T-cell (primary cell): Measurements from ENCODE around the gene DCAF16. TPM values are rescaled to one million over a fixed set of nuclear protein-coding genes. Genes with fewer than 3 reads are reported as not detected.
A peak's percentile ranks its signal among the peaks of the same experiment; 100 is the strongest.

Experiments used
- ATAC-seq, 4 experiments: fragments of 200-7000 bp in 3 of 4; fragments of 150-1000 bp in 1 of 4; cut with Tn5 transposase; replicated peaks in 1 of 4; 1 replicate in 3 of 4; 2 replicates in 1 of 4; pipeline ENCODE4 v1.10.0; 2021; ENCODE audit warnings: moderate library complexity in 3 of 4, mild to moderate bottlenecking in 2 of 4, moderate number of reproducible peaks in 1 of 4
- CTCF ChIA-PET, 2 donors: fragments of 300-600 bp; sonication (Branson Sonifier 250); formaldehyde crosslinking; loops; one replicate each; lab custom pipeline; 2022; ENCODE audit warnings: antibody characterized with exemption in 2 of 2; lab: Charles Lee
- POLR2A ChIA-PET, 2 donors: fragments of 300-600 bp; sonication (Branson Sonifier 250); formaldehyde crosslinking; loops; one replicate each; lab custom pipeline; 2022; ENCODE audit warnings: antibody characterized with exemption in 2 of 2; lab: Charles Lee
- DNase-seq, 35 experiments: peaks; one replicate each; pipeline versions ENCODE4 v3.0.0 to v3.0.0-alpha.2; 2013 to 2023
- H3K27ac ChIP-seq: one replicate; pipeline ENCODE4 v1.5.1; 2013; ENCODE audit warnings: low read length
- H3K27me3 ChIP-seq, 2 experiments: replicated peaks in 1 of 2; 1 replicate in 1 of 2; 2 replicates in 1 of 2; pipeline versions ENCODE4 v1.6.1 to v1.7.0; 2013; ENCODE audit warnings: low read length in 1 of 2, mixed read lengths in 1 of 2; ENCODE audit not compliant: control insufficient read depth in 2 of 2, insufficient read depth in 2 of 2; ENCODE audit errors: extremely low read depth in 1 of 2
- H3K36me3 ChIP-seq, 2 donors: 1 replicate in 1 of 2; 2 replicates in 1 of 2; pipeline versions ENCODE4 v1.6.1 to v1.7.0; 2013; ENCODE audit warnings: low read length in 1 of 2; ENCODE audit not compliant: control insufficient read depth in 2 of 2, insufficient read depth in 1 of 2; ENCODE audit errors: extremely low read depth in 1 of 2
- H3K4me1 ChIP-seq, 2 experiments: 1 replicate in 1 of 2; 2 replicates in 1 of 2; pipeline versions ENCODE4 v1.6.1 to v1.7.0; 2013; ENCODE audit warnings: low read length in 2 of 2, mixed read lengths in 1 of 2; ENCODE audit not compliant: insufficient read depth in 2 of 2, control insufficient read depth in 1 of 2; ENCODE audit errors: extremely low read depth in 1 of 2
- H3K4me3 ChIP-seq, 2 donors: 1 replicate in 1 of 2; 2 replicates in 1 of 2; pipeline versions ENCODE4 v1.5.1 to v1.7.0; 2013; ENCODE audit warnings: mild to moderate bottlenecking in 2 of 2, low read length in 1 of 2, moderate library complexity in 1 of 2; ENCODE audit not compliant: control insufficient read depth in 1 of 2; ENCODE audit errors: extremely low read depth in 1 of 2
- H3K9me3 ChIP-seq: 2 replicates; pipeline ENCODE4 v1.7.0; 2013
- H3K27ac Mint-ChIP-seq, 2 donors: one replicate each; pipeline ENCODE4 v1.8.0; 2020 to 2021; ENCODE audit warnings: mild to moderate bottlenecking in 2 of 2, mixed read lengths in 2 of 2
- H3K27me3 Mint-ChIP-seq, 2 donors: one replicate each; pipeline ENCODE4 v1.8.0; 2021 to 2022; ENCODE audit warnings: mixed read lengths in 2 of 2
- H3K36me3 Mint-ChIP-seq: one replicate; pipeline ENCODE4 v1.8.0; 2021; ENCODE audit warnings: mixed read lengths
- H3K4me1 Mint-ChIP-seq, 3 donors: one replicate each; pipeline ENCODE4 v1.8.0; 2020 to 2022; ENCODE audit warnings: mixed read lengths in 3 of 3, mild to moderate bottlenecking in 1 of 3
- H3K4me3 Mint-ChIP-seq, 3 donors: one replicate each; pipeline ENCODE4 v1.8.0; 2020 to 2022; ENCODE audit warnings: mild to moderate bottlenecking in 3 of 3, mixed read lengths in 3 of 3, moderate library complexity in 3 of 3
- H3K9me3 Mint-ChIP-seq, 3 donors: one replicate each; pipeline ENCODE4 v1.8.0; 2020 to 2022; ENCODE audit warnings: mixed read lengths in 3 of 3
- WGBS: methylation state at CpG from one replicate; pipeline ENCODE4 v1.1.5; 2013; ENCODE audit warnings: missing lambda C conversion rate; ENCODE audit not compliant: insufficient coverage; 5-methylcytosine and 5-hydroxymethylcytosine counted together
- total RNA-seq, 35 experiments: library from RNA in 6 of 35; stranded (reverse) in 6 of 35; fragments of 120-200 nt in 1 of 35; gene quantifications; one replicate each; pipeline versions ENCODE4 v1.2.1 to v1.2.4 and lab custom pipeline; 2013 to 2026

DCAF16 gene
- total RNA-seq, 5 donors from 2014 or later (not counting 1 experiment from before 2014, with no cell fraction given), result 62.6 to 77.6 (median 73.2) TPM

DNA sequence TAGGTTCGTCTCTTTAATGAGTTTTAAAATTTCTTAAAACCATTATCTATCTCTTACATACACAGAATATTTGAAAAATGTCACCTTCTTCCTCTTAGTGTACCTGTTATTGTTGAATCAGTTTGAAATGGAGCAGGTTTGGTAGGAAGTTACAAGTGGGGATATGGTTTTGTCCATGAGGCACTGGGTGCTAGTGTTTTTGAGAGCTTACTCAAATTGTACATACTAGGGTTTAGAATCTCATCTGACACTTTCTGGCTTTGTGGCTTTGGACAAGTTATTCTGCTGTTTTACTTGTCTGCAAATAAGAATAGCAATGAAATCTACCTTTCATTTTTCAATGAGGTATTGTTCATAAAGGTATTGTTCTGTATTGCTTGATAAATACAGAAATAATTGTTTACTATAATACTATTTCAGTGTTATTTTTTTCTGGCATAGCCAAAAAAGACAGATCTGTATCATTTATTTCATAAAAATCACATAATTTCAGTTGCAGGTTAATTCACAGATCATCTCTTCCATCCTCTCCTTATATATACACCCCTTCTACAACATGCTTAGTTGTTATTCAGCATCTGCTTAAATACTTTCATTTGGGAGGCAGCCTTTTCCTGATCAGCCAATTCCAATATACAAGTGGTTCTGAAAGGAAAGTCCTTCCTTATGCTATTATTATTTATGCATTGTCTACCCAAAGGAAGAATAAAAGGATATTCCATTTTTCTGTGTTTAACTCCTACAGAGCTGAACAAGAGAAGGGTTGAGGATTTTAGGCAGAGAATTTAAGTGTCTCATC is 13.5 kb upstream of the DCAF16 start:
- CTCF ChIA-PET, result no interaction called here
- Histone ChIP-seq H3K4me1 (no peaks in the 10 kb centered on the region), H3K9me3 (no peaks in the 10 kb centered on the region), H3K36me3 (no peaks in the 10 kb centered on the region), H3K27ac (no peak overlapping the region), H3K4me3 (no peak overlapping the region), H3K27me3 (no peaks in the 10 kb centered on the region)
- peaks cover 0 to 29% (median 8%) of the 10 kb centered on the region in 3 donors for H3K4me1 Mint-ChIP-seq
- H3K27me3 Mint-ChIP-seq, result no peaks in the 10 kb centered on the region
- H3K36me3 Mint-ChIP-seq, result no peaks in the 10 kb centered on the region
- no peak overlapping the region for H3K27ac Mint-ChIP-seq
- no peak for ATAC-seq
- no peaks in the 10 kb centered on the region for H3K9me3 Mint-ChIP-seq
- WGBS, result no CpG with 5 or more reads among the region's 1 CpG
- POLR2A ChIA-PET, result no interaction called here
- DNase-seq, result no peak
- H3K4me3 Mint-ChIP-seq, result no peak overlapping the region

DNA sequence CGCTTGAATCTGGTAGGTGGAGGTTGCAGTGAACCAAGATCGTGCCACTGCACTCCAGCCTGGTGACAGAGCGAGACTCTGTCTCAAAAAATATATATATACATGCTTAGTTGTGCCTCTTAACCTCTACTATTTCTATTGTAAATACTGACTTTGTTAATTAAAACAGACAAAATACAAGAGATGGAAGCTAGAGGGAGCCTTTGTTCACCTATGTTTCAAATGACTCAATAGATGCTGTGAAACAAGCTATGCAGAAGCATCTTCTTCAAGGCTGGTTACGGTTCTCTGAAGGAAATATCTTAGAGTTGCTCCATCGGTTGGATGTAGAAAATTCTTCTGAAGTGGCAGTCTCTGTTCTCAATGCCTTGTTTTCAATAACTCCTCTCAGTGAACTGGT is 6.5 kb upstream of the DCAF16 start:
- no peaks in the 10 kb centered on the region for H3K27me3 Mint-ChIP-seq
- Histone ChIP-seq H3K4me1 (no peaks in the 10 kb centered on the region), H3K27ac (no peak overlapping the region), H3K27me3 (no peaks in the 10 kb centered on the region), H3K36me3 (no peaks in the 10 kb centered on the region), H3K9me3 (no peaks in the 10 kb centered on the region), H3K4me3 (no peak overlapping the region)
- DNase-seq (peak in 2 of 35 experiments; percentile 5 to 66), ATAC-seq (peak; percentile 66 to 88 (median 81))
- no peaks in the 10 kb centered on the region for H3K9me3 Mint-ChIP-seq
- POLR2A ChIA-PET, result interaction anchor here in 1 of 2 donors (1.1 kb wide), 1 partner anchor 11 kb away, joined by 4 read pairs; no protein-coding TSS in a partner anchor
- H3K4me3 Mint-ChIP-seq, result no peak overlapping the region
- CTCF ChIA-PET, result interaction anchor here (0.6 to 4.0 kb wide), 25 partner anchors 8 to 791 kb away, joined by 3 to 31 read pairs (median 6); no protein-coding TSS in a partner anchor
- 0% methylated on average over 2 of the region's 5 CpGs for WGBS
- peaks cover 3 to 34% (median 5%) of the 10 kb centered on the region in 3 donors for H3K4me1 Mint-ChIP-seq
- peak overlapping the region in 1 of 2 donors; percentile 40 for H3K27ac Mint-ChIP-seq
- no peaks in the 10 kb centered on the region for H3K36me3 Mint-ChIP-seq

DNA sequence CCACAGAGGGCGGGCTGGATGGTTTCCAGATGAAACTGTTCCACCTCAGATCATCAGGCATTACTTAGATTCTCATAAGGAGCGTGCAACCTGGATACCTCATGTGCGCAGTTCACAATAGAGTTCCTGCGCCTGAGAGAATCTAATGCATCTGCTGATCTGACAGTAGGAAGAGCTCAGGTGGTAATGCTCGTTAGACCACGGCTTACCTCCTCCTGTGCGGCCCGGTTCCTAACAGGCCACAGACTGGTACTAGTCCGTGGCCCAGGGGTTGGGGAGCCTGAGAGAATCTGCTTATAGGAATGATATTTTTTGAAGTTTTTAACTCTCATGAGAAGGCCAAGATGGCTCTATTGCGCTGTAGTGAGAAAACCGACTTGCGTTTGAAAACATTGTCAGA is 5.6 kb upstream of the DCAF16 start:
- Mint-ChIP-seq H3K9me3 (no peaks in the 10 kb centered on the region), H3K4me1 (peaks cover 12 to 37% (median 13%) of the 10 kb centered on the region in 3 donors), H3K27ac (no peak overlapping the region), H3K4me3 (no peak overlapping the region), H3K27me3 (no peaks in the 10 kb centered on the region), H3K36me3 (no peaks in the 10 kb centered on the region)
- no peak overlapping the region for H3K4me3 ChIP-seq
- ChIA-PET POLR2A (no interaction called here), CTCF (interaction anchor here (0.7 to 4.0 kb wide), 7 partner anchors 9 to 777 kb away, joined by 3 to 31 read pairs (median 10); no protein-coding TSS in a partner anchor)
- DNase-seq (no peak), ATAC-seq (no peak)
- peaks cover 4 to 6% of the 10 kb centered on the region in 2 experiments for H3K4me1 ChIP-seq
- no peak overlapping the region for H3K27ac ChIP-seq
- no peaks in the 10 kb centered on the region for H3K36me3 ChIP-seq
- no peaks in the 10 kb centered on the region for H3K9me3 ChIP-seq
- WGBS, result 99% methylated on average over 11 of the region's 12 CpGs
- H3K27me3 ChIP-seq, result no peaks in the 10 kb centered on the region

DNA sequence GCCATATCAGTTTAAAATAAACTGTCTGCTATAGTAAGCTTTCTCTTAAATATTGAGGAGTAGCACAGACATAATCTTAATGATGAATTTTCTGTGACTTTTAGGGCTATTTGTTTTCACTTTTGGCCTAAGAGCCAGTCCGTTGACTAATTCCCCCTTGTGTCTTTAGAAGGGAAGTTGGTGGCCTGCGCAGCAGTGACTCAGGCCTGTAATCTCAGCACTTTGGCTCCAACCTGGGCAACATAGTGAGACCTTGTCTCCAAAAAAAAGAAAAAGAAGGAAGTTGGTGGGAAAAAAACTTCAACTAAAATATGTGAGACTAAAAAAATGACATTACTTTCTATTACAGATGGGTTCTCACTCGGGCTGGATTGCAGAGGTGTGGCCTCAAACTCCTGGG is 3.6 kb upstream of the DCAF16 start:
- ChIA-PET CTCF (interaction anchor here in 1 of 2 donors (4.0 kb wide), 1 partner anchor 778 kb away, joined by 31 read pairs; no protein-coding TSS in a partner anchor), POLR2A (no interaction called here)
- Histone ChIP-seq H3K27ac (no peak overlapping the region), H3K36me3 (no peaks in the 10 kb centered on the region), H3K4me1 (peaks cover 8 to 14% of the 10 kb centered on the region in 2 experiments), H3K4me3 (no peak overlapping the region), H3K27me3 (no peaks in the 10 kb centered on the region), H3K9me3 (no peaks in the 10 kb centered on the region)
- Mint-ChIP-seq H3K36me3 (no peaks in the 10 kb centered on the region), H3K9me3 (no peaks in the 10 kb centered on the region), H3K4me1 (peaks cover 25 to 49% (median 26%) of the 10 kb centered on the region in 3 donors), H3K4me3 (no peak overlapping the region), H3K27me3 (no peaks in the 10 kb centered on the region), H3K27ac (no peak overlapping the region)
- WGBS, result 83% methylated on average over 1 of the region's 3 CpGs
- ATAC-seq (no peak), DNase-seq (no peak)

DNA sequence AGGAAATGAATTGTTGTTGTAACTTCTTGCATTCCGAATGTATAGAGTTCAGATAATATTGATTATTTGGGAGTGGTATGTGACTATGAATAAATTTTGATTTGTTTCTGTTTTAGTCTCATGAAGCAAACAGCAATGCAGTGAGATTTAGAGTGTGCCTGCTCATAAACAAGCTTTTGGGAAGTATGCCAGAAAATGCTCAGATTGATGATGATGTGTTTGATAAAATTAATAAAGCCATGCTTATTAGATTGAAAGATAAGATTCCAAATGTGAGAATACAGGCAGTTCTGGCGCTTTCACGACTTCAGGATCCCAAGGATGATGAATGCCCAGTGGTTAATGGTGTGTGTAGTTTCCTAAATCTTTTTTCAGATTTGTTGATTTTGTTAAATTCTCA is 2.2 kb upstream of the DCAF16 start:
- WGBS, result 70% methylated on average over 3 of the region's 3 CpGs
- Histone ChIP-seq H3K9me3 (no peaks in the 10 kb centered on the region), H3K4me3 (no peak overlapping the region), H3K36me3 (peaks cover 0 to 1% of the 10 kb centered on the region in 2 donors), H3K4me1 (peaks cover 12 to 22% of the 10 kb centered on the region in 2 experiments), H3K27me3 (no peaks in the 10 kb centered on the region), H3K27ac (no peak overlapping the region)
- POLR2A ChIA-PET, result no interaction called here
- no peaks in the 10 kb centered on the region for H3K27me3 Mint-ChIP-seq
- CTCF ChIA-PET, result no interaction called here
- ATAC-seq (no peak), DNase-seq (no peak)
- H3K4me1 Mint-ChIP-seq, result peaks cover 37 to 56% (median 39%) of the 10 kb centered on the region in 3 donors
- peak overlapping the region in 1 of 2 donors; percentile 20 for H3K27ac Mint-ChIP-seq
- H3K9me3 Mint-ChIP-seq, result no peaks in the 10 kb centered on the region
- H3K4me3 Mint-ChIP-seq, result no peak overlapping the region
- H3K36me3 Mint-ChIP-seq, result peaks cover 5% of the 10 kb centered on the region

DNA sequence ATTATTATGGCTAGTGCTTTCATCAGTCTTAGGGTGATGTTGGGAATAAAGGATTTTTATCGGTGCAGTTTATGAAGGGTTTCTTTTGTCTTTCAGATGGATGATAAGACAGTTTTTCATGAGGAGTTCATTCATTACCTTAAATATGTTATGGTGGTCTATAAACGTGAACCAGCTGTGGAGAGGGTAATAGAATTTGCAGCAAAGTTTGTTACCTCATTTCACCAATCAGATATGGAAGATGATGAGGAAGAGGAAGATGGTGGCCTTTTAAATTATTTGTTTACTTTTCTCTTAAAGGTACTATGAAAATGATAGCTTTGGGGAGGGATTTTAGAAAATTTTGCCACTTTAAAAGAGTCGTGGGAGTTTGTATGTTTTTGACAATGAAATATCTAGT is 1.6 kb upstream of the DCAF16 start:
- CTCF ChIA-PET, result no interaction called here

More for the DNA sequence above, 1.6 kb upstream of the DCAF16 start:
- DNase-seq, result no peak
- Histone ChIP-seq H3K36me3 (peaks cover 0 to 3% of the 10 kb centered on the region in 2 donors), H3K4me1 (peaks cover 12 to 29% of the 10 kb centered on the region in 2 experiments), H3K27me3 (no peaks in the 10 kb centered on the region), H3K4me3 (no peak overlapping the region), H3K9me3 (no peaks in the 10 kb centered on the region), H3K27ac (no peak overlapping the region)
- ATAC-seq, result no peak
- Mint-ChIP-seq H3K4me3 (peak overlapping the region; percentile 77 to 100 (median 95)), H3K27me3 (no peaks in the 10 kb centered on the region), H3K27ac (no peak overlapping the region), H3K36me3 (peaks cover 9% of the 10 kb centered on the region), H3K4me1 (peaks cover 42 to 56% (median 45%) of the 10 kb centered on the region in 3 donors), H3K9me3 (no peaks in the 10 kb centered on the region)
- POLR2A ChIA-PET, result no interaction called here
- 0% methylated on average over 1 of the region's 3 CpGs for WGBS
